COLO668 (cell line): ENCODE results near the gene LBR.
"Not testable (repeated sequence)": the region's sequence is repeated elsewhere in the genome, so short reads cannot be mapped to it uniquely, and the experiment has no call there.

Experiments
- DNase-seq: peaks from one replicate; lab custom pipeline; 2025; ENCODE audit not compliant: unreplicated experiment; lab: John Stamatoyannopoulos, UW

Gene LBR

DNA sequence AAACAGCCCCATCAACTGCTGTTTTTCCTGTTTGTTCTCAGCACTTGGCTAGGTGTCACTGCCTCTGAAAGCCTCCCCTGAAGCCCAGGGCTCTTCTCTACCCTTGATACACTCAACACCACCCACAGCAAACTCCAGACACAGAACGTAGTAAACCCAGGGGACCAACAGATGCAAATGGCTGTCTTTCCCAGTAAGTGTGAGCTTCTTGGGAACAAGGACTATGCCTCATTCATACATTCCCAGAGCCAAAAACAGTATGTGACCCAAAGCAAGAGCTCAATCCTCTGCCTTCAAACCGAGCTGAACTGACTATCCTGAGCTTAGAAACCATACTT lies 4.4 kb downstream of the LBR start:
- no peak for DNase-seq

DNA sequence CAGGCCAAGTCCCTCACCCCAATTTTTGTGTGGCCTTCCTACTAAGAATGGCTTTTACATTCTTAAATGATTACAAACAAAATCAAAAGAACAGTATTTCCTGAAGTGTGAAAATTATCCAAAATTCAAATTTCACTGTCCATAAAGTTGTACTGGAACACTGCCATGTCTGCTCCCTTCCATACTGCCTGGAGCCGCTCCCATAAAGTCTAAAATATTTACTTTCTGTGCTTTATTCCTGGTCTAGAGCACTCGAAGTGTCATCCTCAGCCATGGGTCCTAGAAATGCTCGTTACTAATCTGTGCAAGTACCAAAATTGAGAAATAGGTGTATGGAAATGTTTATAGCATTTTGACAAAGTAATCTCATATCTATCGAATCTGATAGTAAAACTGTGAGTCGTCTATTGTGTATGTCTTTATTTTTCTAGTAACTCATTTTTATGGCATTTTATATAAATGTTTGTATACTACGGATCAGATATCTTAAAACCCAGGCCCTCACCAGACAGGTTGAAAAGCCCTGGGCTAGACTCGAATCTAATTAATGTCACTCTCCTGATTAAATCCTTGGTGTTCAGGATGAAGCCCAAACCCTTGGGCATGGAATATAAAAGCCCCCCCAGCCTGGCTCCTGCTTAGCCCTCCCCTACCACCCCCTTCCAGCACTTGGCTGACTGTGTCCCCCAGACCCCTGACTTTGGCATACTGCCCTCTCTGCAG lies 4.9 kb downstream of the LBR start:
- DNase-seq = no peak

DNA sequence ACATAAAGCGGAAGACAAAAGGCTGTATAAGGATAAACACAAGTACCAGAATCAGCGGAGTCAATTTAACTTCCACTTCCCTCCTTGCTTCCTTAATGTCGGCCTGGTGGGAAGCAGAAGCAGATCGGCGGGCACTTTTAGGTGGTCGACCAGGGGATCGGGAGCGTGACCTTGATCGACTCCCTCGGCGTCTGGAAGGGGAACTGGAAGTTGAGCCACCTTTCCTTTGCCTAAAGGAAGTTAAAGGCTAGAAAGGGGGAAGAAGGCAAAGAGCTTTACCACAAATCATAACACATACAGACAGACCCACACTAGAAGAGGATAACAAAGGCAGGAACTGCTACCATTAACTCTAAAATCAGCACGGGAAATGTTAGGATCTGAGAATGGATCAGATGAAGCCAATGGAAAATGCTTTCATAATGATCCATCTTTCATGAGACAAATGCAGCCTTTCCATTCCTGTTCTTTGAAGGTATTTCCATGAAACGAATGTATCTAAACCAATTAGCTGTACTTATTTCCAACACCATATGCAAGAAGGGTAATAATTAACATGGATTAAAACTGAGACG lies 5.7 kb downstream of the LBR start:
- DNase-seq = no peak

DNA sequence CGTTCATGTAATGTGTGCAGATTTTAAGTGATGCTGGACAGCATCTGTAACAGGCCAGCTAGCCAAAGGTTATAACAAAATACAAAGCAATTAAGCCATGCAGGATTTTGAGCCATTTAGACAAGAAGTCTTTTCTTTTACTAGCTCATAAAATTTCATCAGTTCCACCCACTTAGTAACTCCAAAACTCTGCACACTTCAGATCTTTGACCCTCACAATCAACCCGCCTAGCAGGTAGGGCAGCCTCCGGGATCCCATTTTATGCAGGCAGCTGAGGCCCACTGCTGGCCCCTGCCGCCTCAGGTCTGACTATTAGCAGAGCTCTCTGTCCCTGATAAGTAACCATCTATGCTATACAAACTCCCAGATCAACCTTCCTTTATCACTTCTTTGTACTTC lies 9.2 kb downstream of the LBR start:
- no peak for DNase-seq

DNA sequence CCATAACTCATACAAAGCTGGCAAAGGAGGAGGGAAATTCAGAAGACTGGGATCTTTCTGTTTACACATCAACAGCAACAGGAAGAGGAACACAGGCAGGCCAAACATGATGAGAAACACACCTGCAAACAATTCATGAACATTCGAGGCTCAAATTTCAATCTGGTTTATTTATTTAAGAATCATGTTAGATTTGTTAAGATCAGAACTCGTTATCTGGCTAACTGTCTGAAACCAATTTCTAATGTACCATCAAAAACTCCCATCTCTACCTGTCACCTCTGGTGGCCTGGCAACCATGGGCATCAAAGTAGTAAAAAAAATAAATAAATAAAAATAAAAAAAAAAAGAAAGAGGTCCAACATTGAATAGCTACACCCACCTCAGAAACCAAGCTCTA lies 9.8 kb downstream of the LBR start:
- DNase-seq = no peak

DNA sequence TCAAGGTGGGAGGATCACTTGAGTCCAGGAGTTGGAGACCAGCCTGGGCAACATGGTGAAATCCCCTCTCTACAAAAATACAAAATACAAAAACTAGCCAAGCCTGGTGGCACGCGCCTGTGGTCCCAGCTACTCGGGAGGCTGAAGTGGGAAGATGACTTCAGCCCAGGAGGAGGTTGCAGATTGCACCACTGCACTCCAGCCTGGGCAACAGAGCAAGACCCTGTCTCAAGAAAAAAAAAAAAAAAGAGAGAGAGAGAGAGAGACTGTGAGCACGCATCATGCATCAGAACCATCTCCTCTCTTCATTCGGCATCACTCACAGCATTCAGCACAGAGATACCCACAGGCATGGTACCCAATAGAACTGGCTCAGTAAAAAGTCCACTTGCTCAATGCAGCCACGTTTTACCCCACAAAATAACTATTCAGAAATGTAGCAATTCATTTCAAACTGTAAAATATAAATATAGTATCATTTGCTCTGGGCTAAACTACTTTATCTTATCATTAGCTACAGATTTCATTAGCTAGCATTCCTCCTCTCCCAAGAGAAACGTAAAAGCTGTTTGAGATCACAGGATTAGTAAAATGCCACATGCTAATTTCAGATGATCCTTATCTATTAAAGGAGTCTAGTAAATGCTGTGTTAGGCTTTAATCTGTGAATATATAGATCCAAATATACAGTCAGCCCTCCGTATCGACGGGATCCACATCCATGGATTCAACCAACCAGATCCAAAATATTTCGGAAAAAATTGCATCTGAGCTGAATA lies 11.7 kb downstream of the LBR start:
- no peak for DNase-seq

DNA sequence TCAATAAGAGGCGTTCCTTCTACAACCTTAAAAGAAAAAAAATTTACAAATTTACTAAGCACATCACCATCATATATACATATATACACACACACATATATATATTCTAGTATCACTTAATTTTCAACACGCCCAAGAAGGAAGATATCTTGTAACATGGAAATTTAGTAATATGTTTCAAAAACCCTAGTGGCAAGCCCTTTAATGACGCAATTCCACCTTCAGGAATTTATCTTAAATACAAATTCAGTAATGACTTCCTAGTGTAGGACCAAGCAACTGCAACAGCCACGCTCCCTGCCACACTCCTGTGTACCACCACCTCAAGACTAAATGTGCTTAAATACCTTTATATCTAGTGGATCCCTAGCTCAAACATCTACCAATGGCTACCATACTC lies 12.5 kb downstream of the LBR start:
- DNase-seq = no peak

DNA sequence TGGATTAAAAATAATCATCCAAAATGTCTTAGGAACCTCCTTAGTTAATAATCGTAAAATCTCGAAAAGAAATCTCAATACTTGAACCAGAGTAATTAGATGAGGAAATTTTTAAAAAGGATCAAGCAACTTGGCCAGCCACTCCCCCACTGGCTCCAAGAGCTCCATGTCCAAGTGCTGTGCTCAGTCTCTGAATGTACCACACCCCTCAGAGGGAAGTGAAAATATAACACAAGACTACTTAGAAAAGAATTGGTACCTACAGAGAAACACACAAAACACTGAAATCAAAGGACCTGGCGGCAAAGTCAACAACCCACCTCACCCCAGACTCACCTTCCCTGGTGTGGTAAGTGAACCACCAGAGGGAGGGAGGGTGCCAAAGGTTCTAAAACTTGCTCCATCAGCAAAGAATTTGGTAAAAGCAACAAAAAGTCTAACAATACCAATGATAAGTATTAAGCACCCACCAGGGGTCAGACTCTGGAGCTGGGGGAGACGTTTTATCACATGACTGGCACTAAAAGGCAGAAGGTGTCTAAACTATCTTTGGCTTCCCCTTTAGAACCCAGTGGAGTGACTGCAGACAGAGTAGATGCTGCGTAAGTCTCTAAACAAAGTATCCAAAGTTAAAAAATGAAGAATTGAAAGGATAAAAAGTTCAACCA lies 14.0 kb downstream of the LBR start:
- DNase-seq = no peak

DNA sequence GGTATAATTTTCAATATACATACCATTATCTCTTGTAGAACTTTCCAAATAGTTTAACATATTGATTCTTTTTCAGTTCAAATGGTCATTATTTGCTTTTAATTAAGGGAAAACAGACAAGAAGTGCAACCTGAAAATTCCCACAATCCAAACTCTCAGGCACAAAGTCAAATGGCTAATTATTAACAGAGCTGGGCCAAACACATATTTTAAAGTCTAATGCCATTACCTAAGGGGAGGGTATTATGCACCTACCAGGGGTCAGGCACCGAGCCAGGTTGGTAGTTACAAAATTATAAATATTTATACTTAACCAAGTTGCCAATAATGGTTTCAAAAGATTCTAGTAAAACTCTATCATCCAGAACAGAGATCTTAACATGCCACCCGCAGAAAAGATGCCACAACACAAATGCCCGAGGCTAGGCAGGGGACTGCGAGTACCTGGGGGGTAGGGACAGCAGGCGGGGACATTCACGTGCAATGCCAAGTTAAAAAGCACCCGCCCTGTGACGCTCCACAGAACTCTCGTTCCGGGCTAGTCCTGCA lies 15.0 kb downstream of the LBR start:
- DNase-seq = no peak

DNA sequence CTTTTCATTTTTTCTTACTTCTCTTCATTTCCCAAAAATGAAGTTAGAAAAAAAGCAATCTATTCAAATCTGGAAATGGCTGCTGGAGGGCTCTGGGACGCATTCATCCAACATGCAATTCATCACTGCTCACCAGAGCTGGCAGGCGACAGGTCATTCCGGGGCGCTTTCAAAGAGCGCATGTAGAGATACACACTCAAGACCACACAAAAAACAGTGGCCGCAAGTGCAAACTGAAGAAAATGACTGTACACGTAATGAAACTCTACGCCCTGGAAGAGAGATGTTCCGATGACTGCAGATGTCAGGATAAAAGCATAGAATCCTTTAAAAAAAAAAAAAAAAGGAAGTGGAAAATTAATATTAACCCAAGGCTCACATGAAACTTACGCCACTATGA lies 15.5 kb downstream of the LBR start:
- DNase-seq = no peak

DNA sequence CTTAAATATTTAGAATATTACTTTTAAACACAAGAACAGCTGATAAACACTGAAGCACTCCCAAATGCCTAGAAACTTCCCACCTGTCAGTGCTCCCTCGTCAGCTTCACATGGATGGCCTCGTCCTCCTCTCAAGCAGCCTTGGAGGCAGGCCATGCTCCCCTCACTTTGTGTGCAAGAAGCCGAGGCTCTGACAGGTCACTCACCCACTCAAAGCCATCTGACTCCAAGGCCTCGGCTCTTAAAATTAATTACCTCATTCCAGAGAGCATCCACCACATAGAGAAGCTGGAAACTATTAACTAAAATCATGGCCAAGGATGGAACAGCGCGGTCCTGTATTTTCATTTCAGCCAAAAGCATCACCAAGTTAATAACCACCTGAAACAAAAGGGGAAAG lies 17.8 kb downstream of the LBR start:
- no peak for DNase-seq

DNA sequence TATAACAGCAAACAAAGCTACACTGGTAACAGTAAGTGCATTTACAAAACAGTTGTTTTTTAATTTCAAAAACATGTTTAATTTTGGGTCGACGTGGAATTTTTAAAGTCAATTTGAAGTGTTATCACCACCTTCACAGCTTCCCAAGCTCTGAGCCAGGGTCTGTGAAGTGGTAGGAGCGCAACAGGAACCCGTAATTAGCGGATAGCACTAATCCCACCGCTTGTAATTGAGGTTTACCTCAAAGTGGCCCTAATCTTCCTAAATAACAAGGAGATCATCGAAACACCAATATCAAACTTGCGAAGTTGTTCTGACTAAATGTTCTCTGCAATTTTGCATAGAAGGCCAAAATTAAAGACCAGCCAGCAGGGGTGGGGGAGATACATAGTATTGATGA lies 18.8 kb downstream of the LBR start:
- no peak for DNase-seq

DNA sequence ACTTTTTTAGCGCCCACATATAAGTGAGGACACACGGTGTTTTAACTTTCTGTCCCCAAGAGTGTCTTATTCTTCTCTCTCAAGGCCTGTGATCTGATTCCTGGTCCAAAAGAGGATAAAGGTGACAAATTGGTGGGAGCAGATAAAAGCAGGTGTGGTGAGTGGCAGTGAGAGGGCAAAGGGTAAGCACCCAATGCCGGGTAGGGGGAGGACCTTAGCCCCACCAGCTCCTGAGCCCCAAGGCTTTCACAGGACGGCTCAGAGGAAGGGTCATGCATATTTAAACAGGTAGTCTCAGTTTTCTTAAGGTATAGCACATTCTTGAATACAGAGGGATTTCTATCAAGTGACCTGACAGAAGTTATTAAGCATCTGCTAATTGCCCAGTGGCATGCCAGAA lies 19.6 kb downstream of the LBR start:
- no peak for DNase-seq

DNA sequence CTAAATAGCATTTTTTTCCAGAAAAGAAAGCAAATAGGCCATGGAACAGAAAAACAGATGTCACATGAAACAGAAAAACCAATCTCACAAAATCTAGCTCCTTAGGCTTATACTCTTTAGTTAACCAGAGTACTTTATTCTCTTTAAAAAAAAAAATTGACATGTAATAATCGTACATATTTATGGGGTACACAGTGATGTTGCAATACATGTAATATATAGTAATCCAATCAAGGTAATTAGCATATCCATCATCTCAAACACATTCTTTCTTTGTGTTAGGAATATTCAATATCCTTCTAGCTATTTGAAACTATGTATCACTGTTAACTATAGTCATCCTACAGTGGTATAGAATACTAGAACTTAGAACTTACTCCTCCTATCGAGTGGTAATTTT lies 20.1 kb downstream of the LBR start:
- no peak for DNase-seq

DNA sequence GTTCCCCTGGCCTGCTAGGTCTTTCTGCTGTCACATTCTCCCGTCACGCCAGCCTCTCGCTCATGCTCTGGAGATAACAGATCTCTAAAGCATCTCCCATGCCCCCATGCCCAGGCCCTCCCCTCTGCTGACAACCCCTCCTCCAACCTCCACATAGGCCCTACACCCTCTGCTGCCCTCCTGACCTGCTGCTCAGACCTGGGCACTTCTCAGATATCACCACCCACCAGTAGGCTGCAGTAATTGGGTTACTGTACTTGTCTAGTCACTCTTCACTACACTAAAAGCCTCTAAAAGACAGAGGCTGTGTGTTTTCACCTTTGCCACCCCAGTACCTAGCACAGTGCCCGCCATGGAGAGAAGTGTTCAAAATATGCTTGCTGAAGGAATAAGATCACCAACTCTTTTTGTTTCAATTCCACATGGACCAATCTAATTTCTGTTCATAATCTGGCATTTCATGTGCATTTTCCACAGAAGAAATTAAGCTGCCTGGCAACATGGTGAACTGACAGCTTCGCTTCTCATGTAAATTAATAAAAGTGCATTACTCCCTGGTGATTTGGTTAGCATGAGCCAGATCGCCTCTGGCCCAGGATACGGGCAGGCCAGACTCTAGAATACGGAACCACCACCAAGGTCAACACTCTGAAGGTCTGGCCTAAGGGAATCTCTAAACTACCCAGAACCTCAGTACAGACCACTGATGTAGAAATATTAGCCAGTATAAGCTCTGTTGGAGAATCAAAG lies 20.7 kb downstream of the LBR start:
- DNase-seq = no peak

DNA sequence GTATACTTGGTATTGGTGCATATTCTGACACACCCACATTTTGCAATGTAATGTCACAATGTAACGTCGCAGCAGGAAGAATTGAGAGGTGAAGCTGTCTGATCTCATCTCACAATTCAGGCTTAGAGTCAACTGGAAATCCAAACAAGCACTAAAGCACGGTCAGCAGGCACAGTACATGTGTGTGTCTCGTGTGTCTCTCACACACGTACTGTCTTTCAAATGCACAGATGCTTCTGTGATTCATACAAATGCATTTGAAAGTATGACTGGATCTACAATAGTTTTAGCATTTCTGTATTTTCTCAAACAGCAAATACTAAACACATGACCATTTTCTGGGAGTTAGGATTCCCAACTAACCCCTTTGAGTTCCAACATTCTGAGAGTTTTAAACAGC lies 26.9 kb downstream of the LBR start:
- DNase-seq = no peak

DNA sequence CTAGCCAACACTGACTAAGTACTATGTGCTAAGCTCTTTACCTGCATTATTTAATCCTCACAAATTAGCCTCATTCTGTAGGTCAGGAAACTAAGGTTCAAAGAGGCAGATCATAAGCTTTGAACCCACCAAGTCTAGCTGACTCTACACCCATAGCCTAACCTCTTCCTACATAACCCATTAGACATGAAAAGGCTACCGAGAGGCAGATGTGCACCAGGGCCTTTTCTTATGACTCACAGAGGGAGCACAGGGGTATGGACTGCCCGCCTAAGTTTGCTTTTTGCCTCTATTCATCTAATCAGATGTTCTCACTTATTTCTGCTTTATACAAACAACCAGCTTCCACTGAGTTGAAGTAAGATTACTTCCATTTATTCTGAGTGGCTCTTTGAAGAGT lies 31.5 kb downstream of the LBR start:
- no peak for DNase-seq

DNA sequence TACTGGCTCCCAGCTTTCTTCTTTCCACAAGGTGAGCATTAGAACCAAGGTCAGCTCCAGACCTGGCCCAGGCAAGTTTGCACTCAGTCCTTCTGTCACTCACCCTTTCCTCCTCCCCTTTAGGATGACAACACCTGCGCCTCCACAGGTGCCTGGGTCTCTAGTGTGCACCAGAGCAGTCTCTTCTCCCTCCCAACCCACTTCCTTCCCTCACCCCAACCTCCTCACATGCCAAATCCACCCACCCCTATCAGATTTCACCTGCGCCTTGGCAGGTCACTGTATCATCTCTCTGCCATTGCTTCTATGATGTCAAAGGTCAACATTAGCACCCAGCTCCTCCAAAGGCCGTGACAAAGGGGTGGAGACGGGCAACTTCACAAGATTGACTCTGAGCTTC lies 38.0 kb downstream of the LBR start:
- no peak for DNase-seq

DNA sequence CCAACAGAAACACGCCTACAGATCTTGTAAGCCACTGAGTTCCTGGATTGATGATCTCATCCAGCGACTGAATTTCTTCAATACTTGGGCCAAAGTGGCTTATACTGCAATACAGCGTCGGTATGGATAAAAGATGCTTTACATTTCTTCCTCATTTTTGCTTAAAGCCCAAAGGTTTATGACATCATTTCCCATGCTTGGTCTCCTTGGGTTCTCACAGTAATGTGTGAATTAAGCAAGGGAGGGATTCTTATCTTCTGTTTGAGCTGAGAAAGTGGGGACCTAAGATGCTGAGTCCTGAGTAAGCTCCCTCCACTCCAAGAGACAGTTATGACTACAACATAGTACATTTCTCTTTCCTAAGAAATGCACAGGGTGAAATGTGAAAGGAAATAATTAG lies 39.5 kb downstream of the LBR start:
- DNase-seq = no peak

DNA sequence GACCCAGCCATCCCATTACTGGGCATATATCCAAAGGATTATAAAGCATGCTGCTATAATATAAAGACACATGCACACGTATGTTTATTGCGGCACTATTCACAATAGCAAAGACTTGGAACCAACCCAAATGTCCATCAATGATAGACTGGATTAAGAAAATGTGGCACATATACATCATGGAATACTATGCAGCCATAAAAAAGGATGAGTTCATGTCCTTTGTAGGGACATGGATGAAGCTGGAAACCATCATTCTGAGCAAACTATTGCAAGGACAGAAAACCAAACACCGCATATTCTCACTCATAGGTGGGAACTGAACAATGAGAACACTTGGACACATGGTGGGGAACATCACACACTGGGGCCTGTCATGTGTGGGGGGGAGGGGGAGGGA lies 41.0 kb downstream of the LBR start:
- DNase-seq = not testable (repeated sequence)

DNA sequence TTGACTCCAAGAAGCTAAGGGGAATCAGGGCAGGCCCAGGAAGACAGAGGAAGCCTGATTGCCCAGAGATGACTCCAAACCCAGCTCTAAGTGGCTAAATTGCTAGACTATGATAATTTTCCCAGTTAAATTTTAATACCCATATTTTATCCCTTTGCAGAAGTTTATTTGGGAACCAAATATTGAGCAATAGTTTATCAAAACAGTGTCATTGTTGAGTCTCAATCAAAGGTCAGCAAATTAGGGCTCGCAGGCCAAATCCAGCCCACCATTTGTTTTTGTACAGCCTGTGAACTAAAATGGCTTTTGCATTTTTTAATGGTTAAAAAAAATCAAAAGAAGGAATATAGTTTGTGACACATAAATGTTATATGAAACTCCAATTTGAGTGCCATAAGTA lies 47.1 kb downstream of the LBR start:
- DNase-seq = no peak
